Caco-2 (cell line): ENCODE data around the gene ETHE1. TPM values are rescaled to one million over a fixed set of nuclear protein-coding genes. Genes with fewer than 3 reads are reported as not detected.

ENCODE experiments used
- BruUV-seq: library from RNA; stranded (reverse); fragments of 400-500 nt; replicated peaks from 2 replicates; lab custom pipeline; 2021; lab: Mats Ljungman, UMichigan
- CTCF ChIA-PET: fragments of 300-600 bp; sonication (Branson Sonifier 250); formaldehyde crosslinking; loops from one replicate; lab custom pipeline; 2022; ENCODE audit warnings: antibody characterized with exemption; lab: Charles Lee
- POLR2A ChIA-PET: fragments of 300-600 bp; sonication (Branson Sonifier 250); formaldehyde crosslinking; loops from one replicate; lab custom pipeline; 2022; ENCODE audit warnings: antibody characterized with exemption; lab: Charles Lee
- DNase-seq, 2 experiments: peaks; one replicate each; pipeline versions ENCODE4 v3.0.0 to v3.0.0-alpha.2; 2020 to 2022
- H3K27me3 ChIP-seq: replicated peaks from 2 replicates; pipeline ENCODE4 v1.6.0; 2011; ENCODE audit warnings: low read length; ENCODE audit not compliant: control insufficient read depth, insufficient read depth
- H3K36me3 ChIP-seq: 2 replicates; pipeline ENCODE4 v1.5.1; 2011; ENCODE audit warnings: low read length; ENCODE audit not compliant: control insufficient read depth, insufficient read depth
- H3K4me1 ChIP-seq: fragments of 250-450 bp; sonication (Bioruptor Pico); 2 replicates; pipeline ENCODE4 v1.5.1; 2020; ENCODE audit warnings: mild to moderate bottlenecking
- H3K4me3 ChIP-seq: 2 replicates; pipeline ENCODE4 v1.5.1; 2011; ENCODE audit warnings: low read depth, mild to moderate bottlenecking, control low read depth, low read length
- H3K9me3 ChIP-seq: fragments of 250-450 bp; sonication (Bioruptor Pico); 2 replicates; pipeline ENCODE4 v1.5.1; 2020; ENCODE audit warnings: mild to moderate bottlenecking, moderate library complexity
- H3K27ac Mint-ChIP-seq: one replicate; pipeline ENCODE4 v1.8.0; 2022; ENCODE audit warnings: mixed read lengths; ENCODE audit not compliant: unreplicated experiment
- H3K27me3 Mint-ChIP-seq: one replicate; pipeline ENCODE4 v1.8.0; 2022; ENCODE audit warnings: mixed read lengths; ENCODE audit not compliant: insufficient read depth, unreplicated experiment
- H3K36me3 Mint-ChIP-seq: one replicate; pipeline ENCODE4 v1.8.0; 2022; ENCODE audit warnings: mild to moderate bottlenecking, mixed read lengths; ENCODE audit not compliant: insufficient read depth, unreplicated experiment
- H3K4me1 Mint-ChIP-seq: one replicate; pipeline ENCODE4 v1.8.0; 2022; ENCODE audit warnings: low read depth, mixed read lengths; ENCODE audit not compliant: unreplicated experiment
- H3K4me3 Mint-ChIP-seq: one replicate; pipeline ENCODE4 v1.8.0; 2022; ENCODE audit warnings: mild to moderate bottlenecking, moderate library complexity, mixed read lengths; ENCODE audit not compliant: unreplicated experiment
- H3K9me3 Mint-ChIP-seq: one replicate; pipeline ENCODE4 v1.8.0; 2022; ENCODE audit warnings: mixed read lengths; ENCODE audit not compliant: unreplicated experiment
- intact Hi-C: fragments of 100-400 bp; cut with micrococcal nuclease; formaldehyde crosslinking; loops from one replicate; pipeline ENCODE4 v1.10.0; 2022; ENCODE audit not compliant: unreplicated experiment
- total RNA-seq: library from RNA; stranded (reverse); gene quantifications from 2 replicates; pipeline ENCODE4 v1.2.3, GENCODE V29; 2022
- TF ChIP-seq, protein P1 (sequence below), 2 experiments: fragments of 200-600 bp in 1 of 2; IDR thresholded peaks; 1 replicate in 1 of 2; 2 replicates in 1 of 2; pipeline versions ENCODE4 v1.5.1 to v1.8.0; 2011 to 2022; ENCODE audit warnings: antibody characterized with exemption in 1 of 2, control low read depth in 1 of 2, inconsistent platforms in 1 of 2, low read depth in 1 of 2, low read length in 1 of 2, mild to moderate bottlenecking in 1 of 2, moderate library complexity in 1 of 2; ENCODE audit not compliant: insufficient read depth in 1 of 2, severe bottlenecking in 1 of 2, unreplicated experiment in 1 of 2

The ETHE1 gene
- total RNA-seq, 1 experiment from 2014 or later, result 39.6 TPM

DNA sequence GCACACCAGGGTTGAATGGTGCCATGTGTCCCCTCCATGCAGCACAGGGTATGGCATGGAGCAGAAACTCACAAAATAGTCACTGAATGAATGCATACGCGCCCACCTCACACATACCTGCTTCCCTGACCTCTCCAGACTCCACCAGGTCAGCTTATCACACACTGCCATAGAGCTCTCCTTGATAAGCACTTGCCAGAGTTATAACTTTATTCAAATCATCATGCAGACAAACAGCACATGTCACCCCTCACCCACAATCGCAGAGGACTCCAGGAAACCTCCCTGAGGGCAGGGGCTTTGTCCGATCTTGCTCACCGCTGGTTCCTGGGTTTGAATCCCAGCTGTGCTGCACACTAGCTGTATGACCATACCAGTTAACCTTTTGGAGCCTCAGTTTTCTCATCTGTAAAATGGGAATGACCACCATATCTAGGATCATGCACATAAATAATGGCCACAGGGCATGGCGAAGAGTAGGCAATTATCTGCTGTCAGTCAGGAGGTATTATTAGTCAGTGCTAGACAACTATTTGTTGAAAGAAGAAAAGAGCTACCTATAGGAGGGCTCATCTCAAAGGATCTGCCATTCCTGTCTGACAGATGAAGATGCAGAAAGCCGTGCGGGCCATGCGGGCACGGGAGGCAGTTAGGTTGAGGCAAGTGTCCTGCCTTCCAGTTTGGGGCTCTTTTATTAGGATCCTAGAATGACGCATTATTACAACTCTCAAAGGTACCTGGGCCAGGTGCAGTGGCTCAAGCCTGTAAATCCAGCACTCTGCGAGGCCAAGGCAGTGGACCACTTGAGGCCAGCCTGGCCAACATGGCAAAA lies 34.4 kb upstream of the ETHE1 start:
- Mint-ChIP-seq H3K27ac (no peak overlapping the region), H3K36me3 (peaks cover 28% of the 10 kb centered on the region), H3K4me1 (no peaks in the 10 kb centered on the region), H3K4me3 (no peak overlapping the region), H3K9me3 (no peaks in the 10 kb centered on the region), H3K27me3 (no peaks in the 10 kb centered on the region)
- no peak for DNase-seq
- Histone ChIP-seq H3K4me3 (no peak overlapping the region), H3K36me3 (peaks cover 2% of the 10 kb centered on the region), H3K4me1 (no peaks in the 10 kb centered on the region), H3K27me3 (no peaks in the 10 kb centered on the region), H3K9me3 (no peaks in the 10 kb centered on the region)
- CTCF ChIA-PET, result interaction anchor here (0.6 kb wide), 1 partner anchor 163 kb away, joined by 3 read pairs; no protein-coding TSS in a partner anchor
- TF ChIP-seq, protein P1, sequence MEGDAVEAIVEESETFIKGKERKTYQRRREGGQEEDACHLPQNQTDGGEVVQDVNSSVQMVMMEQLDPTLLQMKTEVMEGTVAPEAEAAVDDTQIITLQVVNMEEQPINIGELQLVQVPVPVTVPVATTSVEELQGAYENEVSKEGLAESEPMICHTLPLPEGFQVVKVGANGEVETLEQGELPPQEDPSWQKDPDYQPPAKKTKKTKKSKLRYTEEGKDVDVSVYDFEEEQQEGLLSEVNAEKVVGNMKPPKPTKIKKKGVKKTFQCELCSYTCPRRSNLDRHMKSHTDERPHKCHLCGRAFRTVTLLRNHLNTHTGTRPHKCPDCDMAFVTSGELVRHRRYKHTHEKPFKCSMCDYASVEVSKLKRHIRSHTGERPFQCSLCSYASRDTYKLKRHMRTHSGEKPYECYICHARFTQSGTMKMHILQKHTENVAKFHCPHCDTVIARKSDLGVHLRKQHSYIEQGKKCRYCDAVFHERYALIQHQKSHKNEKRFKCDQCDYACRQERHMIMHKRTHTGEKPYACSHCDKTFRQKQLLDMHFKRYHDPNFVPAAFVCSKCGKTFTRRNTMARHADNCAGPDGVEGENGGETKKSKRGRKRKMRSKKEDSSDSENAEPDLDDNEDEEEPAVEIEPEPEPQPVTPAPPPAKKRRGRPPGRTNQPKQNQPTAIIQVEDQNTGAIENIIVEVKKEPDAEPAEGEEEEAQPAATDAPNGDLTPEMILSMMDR (IDR thresholded peaks at IDR 0.05; ENCODE audit: insufficient read depth in 1 of 2, low read depth in 1 of 2, low read length in 1 of 2, severe bottlenecking in 1 of 2, unreplicated experiment in 1 of 2), result no peak
- POLR2A ChIA-PET, result no interaction called here
- BruUV-seq, result no TSS peak
- intact Hi-C loops, result loop anchor here (2.0 kb wide), 1 partner anchor 33 kb away; no protein-coding TSS in a partner anchor

DNA sequence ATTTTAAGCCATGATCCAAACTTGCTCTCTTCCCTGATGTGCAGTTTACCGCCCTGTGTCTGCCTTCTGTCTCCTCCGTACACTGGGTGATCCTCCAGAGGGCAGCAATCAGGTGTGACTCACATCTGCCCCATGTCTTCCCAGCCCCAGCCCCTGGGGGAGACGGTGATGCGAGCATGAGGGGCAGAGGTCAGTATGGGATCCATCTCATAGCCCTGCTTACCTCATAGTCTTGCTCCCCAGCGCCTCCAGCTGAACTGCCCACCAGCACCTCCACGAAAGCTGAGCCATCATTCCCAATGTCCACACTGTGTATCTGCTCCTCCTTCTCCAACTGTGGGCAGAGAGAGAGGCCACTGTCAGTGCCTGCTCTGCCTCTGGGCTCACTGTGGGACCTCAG lies 33.7 kb upstream of the ETHE1 start:
- Histone ChIP-seq H3K36me3 (peaks cover 2% of the 10 kb centered on the region), H3K9me3 (no peaks in the 10 kb centered on the region), H3K27me3 (no peaks in the 10 kb centered on the region), H3K4me1 (no peaks in the 10 kb centered on the region), H3K4me3 (no peak overlapping the region)
- Mint-ChIP-seq H3K36me3 (peaks cover 30% of the 10 kb centered on the region), H3K4me1 (no peaks in the 10 kb centered on the region), H3K27me3 (no peaks in the 10 kb centered on the region), H3K9me3 (no peaks in the 10 kb centered on the region), H3K4me3 (no peak overlapping the region), H3K27ac (no peak overlapping the region)
- intact Hi-C loops, result loop anchor here (2.0 kb wide), 1 partner anchor 34 kb away; no protein-coding TSS in a partner anchor
- TF ChIP-seq, protein P1 (IDR thresholded peaks at IDR 0.05; ENCODE audit: insufficient read depth in 1 of 2, low read depth in 1 of 2, low read length in 1 of 2, severe bottlenecking in 1 of 2, unreplicated experiment in 1 of 2), result peak in 1 of 2 experiments; percentile 37
- no TSS peak for BruUV-seq
- ChIA-PET POLR2A (no interaction called here), CTCF (interaction anchor here (0.6 to 0.7 kb wide), 2 partner anchors 164 to 179 kb away, joined by 3 read pairs; no protein-coding TSS in a partner anchor)
- peak; percentile 54 to 55 for DNase-seq

DNA sequence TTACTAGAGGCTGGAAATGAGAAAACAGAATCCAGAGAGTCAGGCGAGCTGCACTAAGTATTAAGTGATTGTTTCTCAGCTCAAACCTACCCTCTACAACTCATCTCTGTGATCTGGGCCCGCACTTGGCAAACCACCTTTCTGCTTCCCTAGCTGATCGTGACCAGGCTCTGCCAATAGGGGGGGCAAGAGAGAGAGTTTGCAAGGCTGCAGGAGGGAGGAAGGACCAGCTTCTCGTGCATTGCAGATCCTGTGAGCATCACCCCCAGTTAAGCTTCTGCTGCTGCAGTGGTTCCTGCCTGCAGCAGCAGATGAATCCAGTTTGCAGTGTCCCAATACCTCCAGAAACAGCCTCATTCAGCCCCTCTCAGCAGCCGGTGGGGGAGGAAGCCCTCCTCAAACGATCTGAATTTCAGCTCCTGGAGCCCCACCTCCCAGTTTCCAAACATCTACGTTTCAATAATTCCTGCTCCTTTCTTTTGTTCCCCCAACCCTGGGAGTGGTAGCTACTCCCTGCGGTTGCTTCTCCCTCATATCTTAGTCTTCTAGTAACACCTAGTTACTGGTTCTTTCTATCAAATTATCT lies 28.3 kb upstream of the ETHE1 start:
- CTCF ChIA-PET, result interaction anchor here (0.6 to 2.0 kb wide), 14 partner anchors 10 to 108 kb away, joined by 3 to 27 read pairs (median 8); partner anchors contain the start of genes IRGQ, XRCC1, ZNF575 and ZNF576
- POLR2A ChIA-PET, result interaction anchor here (0.5 to 1.2 kb wide), 2 partner anchors 22 to 113 kb away, joined by 3 to 5 read pairs; partner anchors contain the start of gene ZNF575

More for the DNA sequence above, 28.3 kb upstream of the ETHE1 start:
- no peaks in the 10 kb centered on the region for H3K9me3 Mint-ChIP-seq
- Histone ChIP-seq H3K4me1 (no peaks in the 10 kb centered on the region), H3K27me3 (no peaks in the 10 kb centered on the region), H3K9me3 (no peaks in the 10 kb centered on the region), H3K4me3 (no peak overlapping the region), H3K36me3 (peaks cover 3% of the 10 kb centered on the region)
- H3K36me3 Mint-ChIP-seq, result peaks cover 44% of the 10 kb centered on the region
- intact Hi-C loops, result loop anchor here (1.0 kb wide), 1 partner anchor 97 kb away; no protein-coding TSS in a partner anchor
- TF ChIP-seq, protein P1 (IDR thresholded peaks at IDR 0.05; ENCODE audit: insufficient read depth in 1 of 2, low read depth in 1 of 2, low read length in 1 of 2, severe bottlenecking in 1 of 2, unreplicated experiment in 1 of 2), result peak; percentile 79 to 90
- no peaks in the 10 kb centered on the region for H3K4me1 Mint-ChIP-seq
- BruUV-seq, result no TSS peak
- H3K27ac Mint-ChIP-seq, result no peak overlapping the region
- no peak overlapping the region for H3K4me3 Mint-ChIP-seq
- no peaks in the 10 kb centered on the region for H3K27me3 Mint-ChIP-seq
- DNase-seq, result peak; percentile 72 to 84
